A673 (cell line): ENCODE measurements around the gene EXOC4. TPM values are rescaled to one million over a fixed set of nuclear protein-coding genes. Genes with fewer than 3 reads are reported as not detected.

Source experiments
- BruUV-seq: library from RNA; stranded (reverse); fragments of 400-500 nt; replicated peaks from 2 replicates; lab custom pipeline; 2021; lab: Mats Ljungman, UMichigan
- CTCF ChIA-PET: fragments of 300-600 bp; sonication (Branson Sonifier 250); formaldehyde crosslinking; loops from one replicate; lab custom pipeline; 2022; ENCODE audit warnings: antibody characterized with exemption; lab: Charles Lee
- POLR2A ChIA-PET: fragments of 300-600 bp; sonication (Branson Sonifier 250); formaldehyde crosslinking; loops from one replicate; lab custom pipeline; 2022; ENCODE audit warnings: antibody characterized with exemption; ENCODE audit not compliant: low non-redundant PET; lab: Charles Lee
- DNase-seq: peaks from one replicate; pipeline ENCODE4 v3.0.0-alpha.2; 2015; ENCODE audit warnings: low spot score
- H3K27ac ChIP-seq: fragments of 200-600 bp; sonication (generic); 2 replicates; pipeline ENCODE4 v1.5.1; 2016; ENCODE audit warnings: mixed run types, low read depth, mild to moderate bottlenecking, mixed read lengths, antibody characterized with exemption, low read length; ENCODE audit not compliant: poor library complexity, severe bottlenecking
- H3K27me3 ChIP-seq: fragments of 200-600 bp; sonication (generic); replicated peaks from 2 replicates; pipeline ENCODE4 v1.6.1; 2017; ENCODE audit warnings: mixed run types, low read depth, mild to moderate bottlenecking, mixed read lengths, antibody characterized with exemption, low read length; ENCODE audit not compliant: insufficient read depth, poor library complexity
- H3K36me3 ChIP-seq: fragments of 200-600 bp; sonication (generic); 2 replicates; pipeline ENCODE4 v1.6.1; 2016; ENCODE audit warnings: mixed run types, mild to moderate bottlenecking, mixed read lengths, antibody characterized with exemption, low read length; ENCODE audit not compliant: insufficient read depth, poor library complexity, severe bottlenecking
- H3K4me1 ChIP-seq: fragments of 200-600 bp; sonication (generic); 2 replicates; pipeline ENCODE4 v1.6.1; 2017; ENCODE audit warnings: mixed run types, mild to moderate bottlenecking, mixed read lengths, antibody characterized with exemption, low read length; ENCODE audit not compliant: insufficient read depth, poor library complexity, severe bottlenecking
- H3K4me3 ChIP-seq: fragments of 200-600 bp; sonication (generic); 2 replicates; pipeline ENCODE4 v1.5.1; 2016; ENCODE audit warnings: low read depth, mixed run types, mild to moderate bottlenecking, mixed read lengths, low read length; ENCODE audit not compliant: poor library complexity, severe bottlenecking
- H3K9me3 ChIP-seq: fragments of 200-600 bp; sonication (generic); 2 replicates; pipeline ENCODE4 v1.6.1; 2016; ENCODE audit warnings: mixed run types, low read depth, mild to moderate bottlenecking, mixed read lengths, antibody characterized with exemption, low read length; ENCODE audit not compliant: poor library complexity, severe bottlenecking
- CTCF ChIP-seq: fragments of 300-800, 200-600 bp; sonication (generic); conservative IDR thresholded peaks from 2 replicates; pipeline ENCODE4 v1.5.1; 2017; ENCODE audit warnings: low read depth, mild to moderate bottlenecking, antibody characterized with exemption, low read length, moderate library complexity, mixed read lengths
- EZH2 ChIP-seq: fragments of 200-600 bp; sonication (generic); IDR thresholded peaks from 2 replicates; pipeline ENCODE4 v1.6.1; 2017; ENCODE audit warnings: borderline replicate concordance, low read depth, mild to moderate bottlenecking, mixed read lengths, antibody characterized with exemption, low read length; ENCODE audit not compliant: poor library complexity, severe bottlenecking
- intact Hi-C: fragments of 100-400 bp; cut with micrococcal nuclease; formaldehyde crosslinking; loops from one replicate; pipeline ENCODE4 v1.10.0; 2022; ENCODE audit not compliant: unreplicated experiment
- total RNA-seq: library from RNA; stranded (reverse); gene quantifications from 2 replicates; pipeline ENCODE4 v1.2.3, GENCODE V29; 2021

The EXOC4 gene
- total RNA-seq, 1 experiment from 2014 or later, result 66.1 TPM

GRCh38 chr7:133572087-133572486 is 319.2 kb downstream of the EXOC4 start:
- ChIA-PET CTCF (no interaction called here), POLR2A (no interaction called here)

GRCh38 chr7:133572843-133573242 is 320.0 kb downstream of the EXOC4 start:
- Histone ChIP-seq H3K4me1 (no peaks in the 10 kb centered on the region), H3K9me3 (no peaks in the 10 kb centered on the region), H3K36me3 (no peaks in the 10 kb centered on the region), H3K27ac (no peak overlapping the region), H3K4me3 (no peak overlapping the region), H3K27me3 (no peaks in the 10 kb centered on the region)
- CTCF ChIA-PET, result no interaction called here
- intact Hi-C loops, result no loop called here
- BruUV-seq, result no TSS peak
- no peak for DNase-seq
- TF ChIP-seq CTCF (no peak), EZH2 (no peak)
- POLR2A ChIA-PET, result no interaction called here

More at GRCh38 chr7:133572087-133572486, 319.2 kb downstream of the EXOC4 start:
- no peak overlapping the region for H3K27ac ChIP-seq
- H3K4me1 ChIP-seq, result no peaks in the 10 kb centered on the region
- H3K4me3 ChIP-seq, result no peak overlapping the region
- no peak for DNase-seq
- no peaks in the 10 kb centered on the region for H3K9me3 ChIP-seq
- H3K27me3 ChIP-seq, result no peaks in the 10 kb centered on the region
- TF ChIP-seq EZH2 (no peak), CTCF (no peak)
- no peaks in the 10 kb centered on the region for H3K36me3 ChIP-seq
- intact Hi-C loops, result no loop called here
- BruUV-seq, result no TSS peak

GRCh38 chr7:133573554-133574265 is 320.8 kb downstream of the EXOC4 start:
- CTCF ChIA-PET, result no interaction called here
- TF ChIP-seq CTCF, result no peak
- no peak for TF ChIP-seq EZH2

More at GRCh38 chr7:133573554-133574265, 320.8 kb downstream of the EXOC4 start:
- DNase-seq, result no peak
- POLR2A ChIA-PET, result no interaction called here
- Histone ChIP-seq H3K4me1 (no peaks in the 10 kb centered on the region), H3K27me3 (no peaks in the 10 kb centered on the region), H3K4me3 (no peak overlapping the region), H3K9me3 (no peaks in the 10 kb centered on the region), H3K27ac (no peak overlapping the region), H3K36me3 (no peaks in the 10 kb centered on the region)
- intact Hi-C loops, result no loop called here
- BruUV-seq, result no TSS peak
